GM12878 (cell line): ENCODE measurements around the gene CAPN7. TPM values are rescaled to one million over a fixed set of nuclear protein-coding genes. Genes with fewer than 3 reads are reported as not detected.
"Not testable (repeated sequence)": the region's sequence is repeated elsewhere in the genome, so short reads cannot be mapped to it uniquely, and the experiment has no call there.

Experiments used
- ATAC-seq: fragments of 200-7000 bp; cut with Tn5 transposase; 3 replicates; pipeline ENCODE4 v1.9.1; 2020; ENCODE audit warnings: mild to moderate bottlenecking, moderate library complexity
- BruUV-seq: library from RNA; stranded (reverse); fragments of 400-500 nt; replicated peaks from 2 replicates; lab custom pipeline; 2021; lab: Mats Ljungman, UMichigan
- CTCF ChIA-PET: fragments of 300-600 bp; sonication (Branson Sonifier 250); formaldehyde crosslinking; extraction: SDS; loops from one replicate; lab custom pipeline; 2021; ENCODE audit warnings: inconsistent platforms; lab: Yijun Ruan, JAX
- POLR2A ChIA-PET: fragments of 350-600 bp; formaldehyde crosslinking; extraction: SDS; loops from one replicate; lab custom pipeline; 2021; ENCODE audit warnings: inconsistent platforms; lab: Charles Lee
- RAD21 ChIA-PET: fragments of 300-600 bp; sonication (Branson Sonifier 250); formaldehyde crosslinking; loops from one replicate; lab custom pipeline; 2023; ENCODE audit warnings: antibody characterized with exemption; ENCODE audit not compliant: unreplicated experiment; lab: Charles Lee
- SMC1A ChIA-PET: fragments of 300-600 bp; sonication (Branson Sonifier 250); formaldehyde crosslinking; loops from one replicate; lab custom pipeline; 2023; ENCODE audit not compliant: unreplicated experiment, uncharacterized antibody; lab: Charles Lee
- DNase-seq: peaks from one replicate; pipeline ENCODE4 v3.0.0-alpha.2; 2011; ENCODE audit warnings: low read depth, low spot score
- FAIRE-seq: peaks from 3 replicates; lab custom pipeline; 2011; peaks lifted over from hg19 to GRCh38; lab: Jason Lieb, UNC
- H2AFZ ChIP-seq: 2 replicates; pipeline ENCODE4 v1.6.0; 2011; ENCODE audit warnings: low read depth, low read length, control low read depth; ENCODE audit not compliant: control insufficient read depth
- H3K27ac ChIP-seq: 2 replicates; pipeline ENCODE4 v1.5.1; 2011; ENCODE audit warnings: control low read depth; ENCODE audit not compliant: control insufficient read depth, insufficient read depth
- H3K27me3 ChIP-seq, 2 experiments: replicated peaks in 1 of 2; 2 replicates each; pipeline versions ENCODE4 v1.6.0 to v1.6.1; 2011; ENCODE audit warnings: low read length in 1 of 2; ENCODE audit not compliant: control insufficient read depth in 2 of 2, insufficient read depth in 2 of 2
- H3K36me3 ChIP-seq, 2 experiments: 2 replicates each; pipeline ENCODE4 v1.5.1; 2011; ENCODE audit warnings: low read length in 1 of 2; ENCODE audit not compliant: control insufficient read depth in 2 of 2, insufficient read depth in 2 of 2
- H3K4me1 ChIP-seq: 2 replicates; pipeline ENCODE4 v1.6.1; 2011; ENCODE audit warnings: mild to moderate bottlenecking, low read length, moderate library complexity, mixed read lengths; ENCODE audit not compliant: control insufficient read depth, insufficient read depth
- H3K4me2 ChIP-seq: 2 replicates; pipeline ENCODE4 v1.6.0; 2011; ENCODE audit warnings: control low read depth; ENCODE audit not compliant: control insufficient read depth, insufficient read depth
- H3K4me3 ChIP-seq: fragments of 200-600 bp; sonication (generic); 2 replicates; pipeline ENCODE4 v1.5.1; 2016
- H3K79me2 ChIP-seq: 2 replicates; pipeline ENCODE4 v1.6.0; 2011; ENCODE audit warnings: low read length; ENCODE audit not compliant: control insufficient read depth, insufficient read depth
- H3K9ac ChIP-seq: 2 replicates; pipeline ENCODE4 v1.8.0; 2011; ENCODE audit warnings: low read length, control low read depth, mixed read lengths; ENCODE audit not compliant: control insufficient read depth, insufficient read depth
- H3K9me3 ChIP-seq: replicated peaks from 3 replicates; pipeline ENCODE4 v1.5.1; 2011; ENCODE audit warnings: mild to moderate bottlenecking, low read length; ENCODE audit not compliant: control insufficient read depth, insufficient read depth
- H4K20me1 ChIP-seq: 2 replicates; pipeline ENCODE4 v1.6.0; 2011; ENCODE audit not compliant: control insufficient read depth, insufficient read depth
- GABPA ChIP-seq: IDR thresholded peaks from 2 replicates; pipeline ENCODE4 v1.6.1; 2014; ENCODE audit warnings: antibody characterized with exemption, low read depth, mild to moderate bottlenecking, inconsistent platforms
- MYB ChIP-seq: fragments of 150-350 bp; IDR thresholded peaks from 2 replicates; pipeline ENCODE4 v1.6.1; 2014; ENCODE audit warnings: mild to moderate bottlenecking, low read depth, low read length, borderline replicate concordance
- SUPT20H ChIP-seq: IDR thresholded peaks from 2 replicates; pipeline ENCODE4 v1.6.1; 2011; ENCODE audit warnings: low read depth, mild to moderate bottlenecking, low read length, moderate library complexity, borderline replicate concordance; ENCODE audit not compliant: control insufficient read depth
- WGBS: methylation state at CpG from one replicate; pipeline ENCODE4 v1.1.6; 2016; ENCODE audit warnings: low lambda C conversion rate; ENCODE audit not compliant: insufficient replicate concordance, insufficient coverage; ENCODE audit errors: missing lambda C conversion rate; 5-methylcytosine and 5-hydroxymethylcytosine counted together
- in situ Hi-C: fragments of 300-500 bp; cut with MboI; formaldehyde crosslinking; loops from 9 replicates; pipeline ENCODE4 v1.14.3; 2018; ENCODE audit warnings: mixed read lengths
- intact Hi-C: fragments of 100-400 bp; cut with micrococcal nuclease; formaldehyde crosslinking; loops from one replicate; pipeline ENCODE4 v1.14.2; 2022; ENCODE audit not compliant: unreplicated experiment
- polyA plus RNA-seq, 11 experiments: library from polyadenylated mRNA; depleted of rRNA in 4 of 11; unstranded in 6 of 11; stranded (reverse) in 5 of 11; fragments of >200 nt; fragmentation: Nextera tagmentation in 4 of 11; fragmentation: Illumina TruSeq in 1 of 11; extraction: Ambion mirVana in 4 of 11; extraction: Trizol in 1 of 11; gene quantifications; 1 replicate in 1 of 11; 2 replicates in 10 of 11; pipeline versions ENCODE4 v1.2.1 to v1.2.3, GENCODE V29; 2011 to 2016; ENCODE audit warnings: inconsistent platforms in 2 of 11, missing spikeins in 2 of 11, low read depth in 1 of 11
- total RNA-seq, 4 experiments: library from RNA; depleted of rRNA in 3 of 4; stranded (reverse); fragments of >200 nt in 3 of 4; fragmentation: Illumina TruSeq in 1 of 4; extraction: Trizol in 1 of 4; gene quantifications; 2 replicates each; pipeline versions ENCODE4 v1.2.1 to v1.2.3, GENCODE V29; 2013 to 2021

The CAPN7 gene
- total and polyA plus RNA-seq, 10 of the 15 experiments (the other 5 are each of a cell fraction or from before 2014, with no cell fraction given) = 5.3 to 27.0 (median 18.2) TPM

- TF ChIP-seq MYB = no peak
- TF ChIP-seq GABPA = no peak
- no peak for TF ChIP-seq SUPT20H
These were observed 20.0 kb upstream of the CAPN7 start (continued) for GRCh38 chr3:15186101-15186476.

- H3K27me3 ChIP-seq, H2AFZ ChIP-seq, H3K27ac ChIP-seq, FAIRE-seq, DNase-seq, POLR2A ChIA-PET, H3K9ac ChIP-seq, H4K20me1 ChIP-seq, BruUV-seq, in situ Hi-C loops, H3K4me1 ChIP-seq, H3K79me2 ChIP-seq, H3K4me3 ChIP-seq, ATAC-seq, H3K36me3 ChIP-seq, intact Hi-C loops, RAD21 ChIA-PET, H3K4me2 ChIP-seq, H3K9me3 ChIP-seq: not testable (repeated sequence)
- CTCF ChIA-PET = interaction anchor here (0.7 to 2.6 kb wide), 2 partner anchors 14 to 229 kb away, joined by 3 to 14 read pairs; no protein-coding TSS in a partner anchor
- 92% methylated on average over 15 of the region's 33 CpGs for WGBS
- SMC1A ChIA-PET = interaction anchor here (0.6 to 1.0 kb wide), 3 partner anchors 9 to 125 kb away, joined by 3 to 5 read pairs (median 3); no protein-coding TSS in a partner anchor
These were observed 19.4 kb upstream of the CAPN7 start for GRCh38 chr3:15186477-15187164.
